ENCODE data around the gene GPR12. TPM values are rescaled to one million over a fixed set of nuclear protein-coding genes. Genes with fewer than 3 reads are reported as not detected.

Gene GPR12
- polyA plus RNA-seq, 1 donor (not counting 4 experiments of a cell fraction or from before 2014, with no cell fraction given): not detected

GRCh38 chr13:26735677-26736076 is 24.9 kb downstream of the GPR12 start:
- no peaks in the 10 kb centered on the region for H3K9me1 ChIP-seq (ENCODE audit: control insufficient read depth, extremely low read depth, insufficient read depth, low read length)
- H2AFZ ChIP-seq (ENCODE audit: control insufficient read depth, low read length): no peak overlapping the region
- H3K9me3 ChIP-seq (ENCODE audit: control insufficient read depth, low read depth, low read length): no peaks in the 10 kb centered on the region
- no peak overlapping the region for H3K9ac ChIP-seq (ENCODE audit: control insufficient read depth, extremely low read depth, insufficient read depth, low read length)
- H3K4me3 ChIP-seq (ENCODE audit: control insufficient read depth in 2 of 3, extremely low read depth in 1 of 3, insufficient read depth in 2 of 3, low read depth in 1 of 3, low read length in 3 of 3): no peak overlapping the region
- FAIRE-seq (no peak), DNase-seq (ENCODE audit: low read depth, low spot score) (no peak)
- no peaks in the 10 kb centered on the region for H4K20me1 ChIP-seq (ENCODE audit: control insufficient read depth, extremely low read depth, insufficient read depth, low read length)
- no peaks in the 10 kb centered on the region for H3K4me1 ChIP-seq (ENCODE audit: control insufficient read depth, extremely low read depth, insufficient read depth, low read length)
- dilution Hi-C loops (cut with MboI; ENCODE audit: extremely low pct_ligation_motif_present, low sequenced_read_pairs): no loop called here
- H3K4me2 ChIP-seq (ENCODE audit: control insufficient read depth, extremely low read depth, insufficient read depth, low read depth, low read length): no peak overlapping the region
- no peak for TF ChIP-seq CTCF (optimal IDR thresholded peaks at IDR 0.05 in 1 of 3, IDR thresholded peaks at IDR 0.05 in 1 of 3, conservative IDR thresholded peaks at IDR 0.05 in 1 of 3; ENCODE audit: extremely low read depth in 1 of 3, insufficient read depth in 2 of 3, low read length in 3 of 3)
- no peak for TF ChIP-seq EZH2 (IDR thresholded peaks at IDR 0.05; ENCODE audit: low read length)
- H3K27me3 ChIP-seq (ENCODE audit: control insufficient read depth, extremely low read depth, insufficient read depth, low read length): no peaks in the 10 kb centered on the region
- no peak overlapping the region for H3K27ac ChIP-seq (ENCODE audit: control insufficient read depth, insufficient read depth, low read length)
- no peaks in the 10 kb centered on the region for H3K79me2 ChIP-seq (ENCODE audit: control insufficient read depth, insufficient read depth, low read length)
- no peaks in the 10 kb centered on the region for H3K36me3 ChIP-seq (ENCODE audit: control insufficient read depth in 2 of 2, extremely low read depth in 1 of 2, insufficient read depth in 2 of 2, low read length in 2 of 2)

- Histone ChIP-seq H3K9me3 (ENCODE audit: control insufficient read depth, low read depth, low read length) (no peaks in the 10 kb centered on the region), H3K36me3 (ENCODE audit: control insufficient read depth in 2 of 2, extremely low read depth in 1 of 2, insufficient read depth in 2 of 2, low read length in 2 of 2) (no peaks in the 10 kb centered on the region), H3K4me2 (ENCODE audit: control insufficient read depth, extremely low read depth, insufficient read depth, low read depth, low read length) (no peak overlapping the region), H3K9me1 (ENCODE audit: control insufficient read depth, extremely low read depth, insufficient read depth, low read length) (no peaks in the 10 kb centered on the region), H3K79me2 (ENCODE audit: control insufficient read depth, insufficient read depth, low read length) (no peaks in the 10 kb centered on the region), H3K9ac (ENCODE audit: control insufficient read depth, extremely low read depth, insufficient read depth, low read length) (no peak overlapping the region), H2AFZ (ENCODE audit: control insufficient read depth, low read length) (no peak overlapping the region), H3K27ac (ENCODE audit: control insufficient read depth, insufficient read depth, low read length) (no peak overlapping the region), H3K27me3 (ENCODE audit: control insufficient read depth, extremely low read depth, insufficient read depth, low read length) (no peaks in the 10 kb centered on the region), H3K4me3 (ENCODE audit: control insufficient read depth in 2 of 3, extremely low read depth in 1 of 3, insufficient read depth in 2 of 3, low read depth in 1 of 3, low read length in 3 of 3) (no peak overlapping the region), H4K20me1 (ENCODE audit: control insufficient read depth, extremely low read depth, insufficient read depth, low read length) (no peaks in the 10 kb centered on the region), H3K4me1 (ENCODE audit: control insufficient read depth, extremely low read depth, insufficient read depth, low read length) (no peaks in the 10 kb centered on the region)
- no peak for TF ChIP-seq EZH2 (IDR thresholded peaks at IDR 0.05; ENCODE audit: low read length)
- TF ChIP-seq CTCF (optimal IDR thresholded peaks at IDR 0.05 in 1 of 3, IDR thresholded peaks at IDR 0.05 in 1 of 3, conservative IDR thresholded peaks at IDR 0.05 in 1 of 3; ENCODE audit: extremely low read depth in 1 of 3, insufficient read depth in 2 of 3, low read length in 3 of 3): no peak
- dilution Hi-C loops (cut with MboI; ENCODE audit: extremely low pct_ligation_motif_present, low sequenced_read_pairs): no loop called here
- no peak for FAIRE-seq
- no peak for DNase-seq (ENCODE audit: low read depth, low spot score)
These were observed 33.0 kb downstream of the GPR12 start for GRCh38 chr13:26727633-26728032.

All from keratinocyte (primary cell).